ENCODE results near the gene VPS9D1. TPM values are rescaled to one million over a fixed set of nuclear protein-coding genes. Genes with fewer than 3 reads are reported as not detected.

VPS9D1 gene
- total RNA-seq, 1 experiment from 2014 or later = 4.2 TPM

- TF ChIP-seq USF1 (CRISPR knock-in tag; IDR thresholded peaks at IDR 0.05) (no peak), RORB (CRISPR knock-in tag; IDR thresholded peaks at IDR 0.05) (no peak), ATF6 (CRISPR knock-in tag; IDR thresholded peaks at IDR 0.05) (no peak), HMGXB4 (CRISPR knock-in tag; IDR thresholded peaks at IDR 0.05) (peak; percentile 82; the same call in 1 of the 2 replicates), ZNF671 (CRISPR knock-in tag; IDR thresholded peaks at IDR 0.05) (peak; percentile 71; the same call in 1 of the 2 replicates), TCF7 (CRISPR knock-in tag; IDR thresholded peaks at IDR 0.05; ENCODE audit: low read depth) (no peak), ZNF138 (CRISPR knock-in tag; conservative IDR thresholded peaks at IDR 0.05) (no peak), EMX1 (CRISPR knock-in tag; IDR thresholded peaks at IDR 0.05) (no peak; the same call in 1 of the 2 replicates), MXD4 (CRISPR knock-in tag; IDR thresholded peaks at IDR 0.05; ENCODE audit: borderline replicate concordance) (no peak), ZBTB21 (CRISPR knock-in tag; IDR thresholded peaks at IDR 0.05; ENCODE audit: borderline replicate concordance) (0 out of 2 replicates have a peak, but pooled peaks have one; percentile 12), NFATC4 (CRISPR knock-in tag; IDR thresholded peaks at IDR 0.05) (peak; percentile 67)
These were observed at the start of gene VPS9D1, which contains the start of gene ZNF276 (continued) for GRCh38 chr16:89720813-89721545.

- no peak overlapping the region for H3K4me3 Mint-ChIP-seq
- CTCF ChIA-PET = no interaction called here
- H3K4me1 Mint-ChIP-seq = no peaks in the 10 kb centered on the region
- POLR2A ChIA-PET = no interaction called here
- H3K9me3 Mint-ChIP-seq = no peaks in the 10 kb centered on the region
- ATAC-seq (no peak), DNase-seq (ENCODE audit: low spot score) (no peak)
- H3K27ac Mint-ChIP-seq = no peak overlapping the region
- peaks cover 81% of the 10 kb centered on the region for H3K36me3 Mint-ChIP-seq
- H3K27me3 Mint-ChIP-seq (ENCODE audit: low read depth) = no peaks in the 10 kb centered on the region
- TF ChIP-seq PRRX2 (CRISPR knock-in tag; IDR thresholded peaks at IDR 0.05) (no peak), PRDM15 (CRISPR knock-in tag; IDR thresholded peaks at IDR 0.05) (no peak), ZNF317 (CRISPR knock-in tag; IDR thresholded peaks at IDR 0.05; ENCODE audit: borderline replicate concordance, low read depth) (no peak), TEAD1 (CRISPR knock-in tag; IDR thresholded peaks at IDR 0.05) (no peak), TEAD4 (CRISPR knock-in tag; IDR thresholded peaks at IDR 0.05) (no peak), FOXP1 (CRISPR knock-in tag; IDR thresholded peaks at IDR 0.05; ENCODE audit: borderline replicate concordance) (no peak), ZBTB43 (CRISPR knock-in tag; IDR thresholded peaks at IDR 0.05) (no peak), USF2 (CRISPR knock-in tag; IDR thresholded peaks at IDR 0.05) (no peak), SP1 (CRISPR knock-in tag; conservative IDR thresholded peaks at IDR 0.05) (no peak), ATF6 (CRISPR knock-in tag; IDR thresholded peaks at IDR 0.05) (no peak), SOX15 (CRISPR knock-in tag; IDR thresholded peaks at IDR 0.05) (no peak)
These were observed 49.7 kb upstream of the VPS9D1 start for GRCh38 chr16:89770367-89770766.

Measured in WTC11 (cell line).